GM23248 (cell line): ENCODE measurements around the gene TMEM45B.

Source experiments
- EZH2 ChIP-seq: fragments of 200-600 bp; sonication (generic); IDR thresholded peaks from 2 replicates; pipeline ENCODE4 v1.6.1; 2018; ENCODE audit warnings: antibody characterized with exemption, mild to moderate bottlenecking; ENCODE audit not compliant: insufficient read depth, poor library complexity, severe bottlenecking
- EZH2phosphoT487 ChIP-seq: fragments of 200-600 bp; sonication (generic); IDR thresholded peaks from 2 replicates; pipeline ENCODE4 v1.6.1; 2018; ENCODE audit warnings: antibody characterized with exemption, moderate library complexity, mild to moderate bottlenecking, low read depth; ENCODE audit not compliant: insufficient read depth

GRCh38 chr11:129790106-129790505 lies 25.5 kb upstream of the TMEM45B start:
- no peak for TF ChIP-seq EZH2
- TF ChIP-seq EZH2phosphoT487 = no peak
